ENCODE results near the gene SPESP1.

The SPESP1 gene

DNA sequence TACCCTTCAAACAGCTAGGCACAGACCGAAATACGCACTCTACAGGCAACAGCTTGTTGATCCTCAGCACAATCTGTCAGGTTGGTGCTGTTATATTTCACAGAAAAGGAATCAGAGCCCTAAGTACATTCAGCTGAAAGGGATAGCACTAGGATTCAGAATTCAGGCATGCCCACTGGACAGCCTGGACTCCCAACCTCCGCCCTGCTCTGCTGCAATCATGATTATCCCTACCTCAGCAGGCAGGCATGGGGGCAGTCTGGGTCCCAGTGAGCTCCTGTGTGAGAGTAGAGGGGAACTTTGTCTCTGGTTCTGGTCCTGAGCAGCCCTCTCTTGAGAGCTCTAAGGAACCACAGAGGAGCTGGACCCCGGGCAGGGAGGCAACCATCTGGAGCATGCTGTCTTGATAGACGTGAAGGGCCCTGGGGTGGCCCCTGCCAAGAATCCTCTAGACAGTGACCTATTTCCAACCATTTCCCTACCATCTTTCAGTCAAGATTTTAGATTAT is 60.7 kb downstream of the SPESP1 start:
- no peaks in the 10 kb centered on the region for H3K27me3 ChIP-seq
- peaks cover 0 to 16% (median 3%) of the 10 kb centered on the region in 4 donors for H3K4me1 ChIP-seq
- H3K4me3 ChIP-seq, result no peak overlapping the region
- TF ChIP-seq, protein P1, sequence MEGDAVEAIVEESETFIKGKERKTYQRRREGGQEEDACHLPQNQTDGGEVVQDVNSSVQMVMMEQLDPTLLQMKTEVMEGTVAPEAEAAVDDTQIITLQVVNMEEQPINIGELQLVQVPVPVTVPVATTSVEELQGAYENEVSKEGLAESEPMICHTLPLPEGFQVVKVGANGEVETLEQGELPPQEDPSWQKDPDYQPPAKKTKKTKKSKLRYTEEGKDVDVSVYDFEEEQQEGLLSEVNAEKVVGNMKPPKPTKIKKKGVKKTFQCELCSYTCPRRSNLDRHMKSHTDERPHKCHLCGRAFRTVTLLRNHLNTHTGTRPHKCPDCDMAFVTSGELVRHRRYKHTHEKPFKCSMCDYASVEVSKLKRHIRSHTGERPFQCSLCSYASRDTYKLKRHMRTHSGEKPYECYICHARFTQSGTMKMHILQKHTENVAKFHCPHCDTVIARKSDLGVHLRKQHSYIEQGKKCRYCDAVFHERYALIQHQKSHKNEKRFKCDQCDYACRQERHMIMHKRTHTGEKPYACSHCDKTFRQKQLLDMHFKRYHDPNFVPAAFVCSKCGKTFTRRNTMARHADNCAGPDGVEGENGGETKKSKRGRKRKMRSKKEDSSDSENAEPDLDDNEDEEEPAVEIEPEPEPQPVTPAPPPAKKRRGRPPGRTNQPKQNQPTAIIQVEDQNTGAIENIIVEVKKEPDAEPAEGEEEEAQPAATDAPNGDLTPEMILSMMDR (IDR thresholded peaks at IDR 0.05), result no peak
- H3K27ac ChIP-seq, result no peak overlapping the region
- intact Hi-C loops (cut with DNase I; ENCODE audit: low total_unique reads), result no loop called here
- no peak for DNase-seq
- H3K36me3 ChIP-seq, result no peaks in the 10 kb centered on the region
- no peaks in the 10 kb centered on the region for H3K9me3 ChIP-seq

DNA sequence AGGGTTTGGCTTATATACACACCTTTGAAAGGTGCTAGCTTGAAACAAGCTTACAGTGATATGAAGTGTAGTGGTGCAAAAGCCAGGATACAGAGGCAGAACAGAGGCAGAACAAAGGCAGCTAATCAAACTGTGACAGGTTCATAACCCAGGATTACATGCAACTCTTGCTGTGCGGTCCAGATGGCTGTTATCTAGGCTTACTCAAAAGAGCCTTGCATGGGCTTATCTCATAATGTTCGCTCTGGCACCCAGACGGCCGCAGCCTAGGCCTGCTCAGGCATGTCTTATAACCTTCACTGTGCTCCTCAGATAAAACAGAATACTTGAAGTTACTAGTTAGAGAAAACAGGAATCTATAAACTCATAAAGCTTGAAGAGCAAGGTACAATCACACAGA is 61.4 kb downstream of the SPESP1 start:
- Histone ChIP-seq H3K36me3 (no peaks in the 10 kb centered on the region), H3K27ac (no peak overlapping the region), H3K9me3 (no peaks in the 10 kb centered on the region), H3K4me1 (peaks cover 0 to 16% (median 3%) of the 10 kb centered on the region in 4 donors), H3K27me3 (no peaks in the 10 kb centered on the region), H3K4me3 (no peak overlapping the region)
- intact Hi-C loops (cut with DNase I; ENCODE audit: low total_unique reads), result no loop called here
- TF ChIP-seq, protein P1 (IDR thresholded peaks at IDR 0.05), result no peak
- DNase-seq, result no peak

- no peaks in the 10 kb centered on the region for H3K27me3 ChIP-seq
- no peak overlapping the region for H3K4me3 ChIP-seq
- no peaks in the 10 kb centered on the region for H3K36me3 ChIP-seq
- H3K4me1 ChIP-seq, result peaks cover 0 to 16% (median 3%) of the 10 kb centered on the region in 4 donors
- no peak for DNase-seq
- no peak overlapping the region for H3K27ac ChIP-seq
- no peaks in the 10 kb centered on the region for H3K9me3 ChIP-seq
- TF ChIP-seq, protein P1 (IDR thresholded peaks at IDR 0.05), result no peak
- intact Hi-C loops (cut with DNase I; ENCODE audit: low total_unique reads), result no loop called here
Measured at GRCh38 chr15:68992696-68993095, 62.4 kb downstream of the SPESP1 start.

DNA sequence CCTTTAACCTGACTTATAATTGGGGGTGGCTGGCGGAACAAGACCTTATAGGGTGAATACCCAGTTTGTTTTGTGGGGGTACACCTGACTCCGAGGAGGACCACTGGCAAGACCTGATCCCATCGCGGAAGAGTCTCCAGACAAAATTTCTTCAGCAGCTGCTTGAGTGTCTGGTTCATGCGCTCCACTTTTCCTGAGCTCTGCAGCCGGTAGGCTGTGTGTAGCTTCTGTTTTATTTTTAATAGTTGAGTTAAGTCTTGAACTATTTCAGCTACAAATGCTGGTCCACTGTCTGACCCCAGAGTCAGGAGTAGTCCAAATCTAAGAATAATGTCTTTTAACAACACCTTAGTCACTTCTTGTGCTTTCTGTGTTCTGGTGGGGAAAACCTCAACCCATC is 63.0 kb downstream of the SPESP1 start:
- peaks cover 0 to 16% (median 3%) of the 10 kb centered on the region in 4 donors for H3K4me1 ChIP-seq
- H3K9me3 ChIP-seq, result no peaks in the 10 kb centered on the region
- H3K27ac ChIP-seq, result no peak overlapping the region
- no peak for DNase-seq
- H3K4me3 ChIP-seq, result no peak overlapping the region
- TF ChIP-seq, protein P1 (IDR thresholded peaks at IDR 0.05), result no peak
- H3K27me3 ChIP-seq, result no peaks in the 10 kb centered on the region
- H3K36me3 ChIP-seq, result no peaks in the 10 kb centered on the region
- intact Hi-C loops (cut with DNase I; ENCODE audit: low total_unique reads), result no loop called here

DNA sequence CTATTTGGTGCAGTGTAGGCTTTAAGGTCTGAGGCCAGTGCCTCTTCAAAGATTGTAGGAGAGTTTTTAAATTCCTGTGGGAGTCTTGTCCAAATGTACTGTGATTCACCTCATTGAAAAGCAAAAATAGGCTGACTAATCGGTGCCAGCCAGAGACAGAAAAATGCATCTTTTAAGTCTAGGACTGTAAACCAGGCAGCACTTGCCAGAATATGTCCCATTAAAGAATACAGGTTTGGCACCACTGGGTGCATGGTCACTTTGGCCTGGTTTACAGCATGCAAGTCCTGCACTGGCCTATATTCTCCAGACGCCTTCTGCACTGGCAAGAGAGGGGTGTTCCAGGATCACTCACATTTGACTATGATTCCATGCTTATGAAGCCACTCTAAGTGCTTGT is 63.8 kb downstream of the SPESP1 start:
- Histone ChIP-seq H3K27me3 (no peaks in the 10 kb centered on the region), H3K4me3 (no peak overlapping the region), H3K4me1 (peaks cover 0 to 16% (median 3%) of the 10 kb centered on the region in 4 donors), H3K36me3 (no peaks in the 10 kb centered on the region), H3K27ac (no peak overlapping the region), H3K9me3 (no peaks in the 10 kb centered on the region)
- TF ChIP-seq, protein P1 (IDR thresholded peaks at IDR 0.05), result no peak
- no peak for DNase-seq
- intact Hi-C loops (cut with DNase I; ENCODE audit: low total_unique reads), result no loop called here

Measured in tibial artery (tissue), 4 donors.